Lower leg skin (tissue), 4 donors: ENCODE results near the gene PLA2G2A. TPM values are rescaled to one million over a fixed set of nuclear protein-coding genes. Genes with fewer than 3 reads are reported as not detected.
"Not testable (repeated sequence)": the region's sequence is repeated elsewhere in the genome, so short reads cannot be mapped to it uniquely, and the experiment has no call there.

ENCODE experiments used
- DNase-seq, 2 donors: peaks; one replicate each; pipeline ENCODE4 v3.0.0-alpha.2; 2019; ENCODE audit warnings: low spot score in 2 of 2
- H3K4me3 ChIP-seq: fragments of 200-600 bp; sonication (generic); 2 replicates; pipeline ENCODE4 v1.5.1; 2017; ENCODE audit warnings: mild to moderate bottlenecking, low read depth; ENCODE audit not compliant: poor library complexity, severe bottlenecking
- POLR2A ChIP-seq, 2 donors: fragments of 450-650 bp; IDR thresholded peaks; one replicate each; pipeline ENCODE4 v1.6.1; 2016 to 2017; ENCODE audit warnings: antibody characterized with exemption in 2 of 2, mild to moderate bottlenecking in 1 of 2, moderate library complexity in 1 of 2
- WGBS, 2 donors: methylation state at CpG; one replicate each; pipeline ENCODE4 v1.1.5; 2018; 5-methylcytosine and 5-hydroxymethylcytosine counted together
- intact Hi-C: fragments of 100-400 bp; cut with DNase I; formaldehyde crosslinking; loops from one replicate; pipeline ENCODE4 v1.15.0; 2023; ENCODE audit warnings: low total_unique reads
- total RNA-seq, 4 donors: library from RNA; depleted of rRNA; stranded (reverse); fragments of >200 nt; gene quantifications; one replicate each; pipeline ENCODE4 v1.1.0, GENCODE V29; 2016
- TF ChIP-seq, protein P1 (sequence below), 3 donors: fragments of 450-650 bp; IDR thresholded peaks; one replicate each; pipeline ENCODE4 v1.5.1; 2016; ENCODE audit warnings: antibody characterized with exemption in 3 of 3, mild to moderate bottlenecking in 3 of 3, moderate library complexity in 2 of 3

PLA2G2A gene
- total RNA-seq, 4 donors from 2014 or later: 6.0 to 14.0 (median 10.3) TPM

DNA sequence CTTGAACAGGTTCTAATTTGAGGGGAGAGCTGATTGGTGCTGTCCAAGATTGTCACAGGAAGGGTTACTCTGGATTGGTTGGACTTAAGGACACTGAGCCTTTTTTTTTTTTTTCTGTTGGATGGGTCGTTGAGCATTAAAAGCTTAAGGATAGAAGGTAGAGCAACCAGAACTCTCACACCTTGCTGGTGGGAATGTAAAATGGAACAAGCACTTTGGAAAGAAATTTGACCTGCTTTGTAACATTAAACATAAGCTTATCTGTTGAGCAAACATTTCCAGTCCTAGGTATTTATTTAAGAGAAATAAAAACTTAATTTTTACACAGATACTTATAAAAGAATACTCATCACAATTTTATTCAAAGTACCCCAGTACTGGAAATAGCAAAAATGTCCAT lies 29.8 kb upstream of the PLA2G2A start:
- intact Hi-C loops: no loop called here
- WGBS, 2 donors: 63 to 68% methylated on average over 1 of the region's 1 CpG
- no peak overlapping the region for H3K4me3 ChIP-seq
- TF ChIP-seq, protein P1, sequence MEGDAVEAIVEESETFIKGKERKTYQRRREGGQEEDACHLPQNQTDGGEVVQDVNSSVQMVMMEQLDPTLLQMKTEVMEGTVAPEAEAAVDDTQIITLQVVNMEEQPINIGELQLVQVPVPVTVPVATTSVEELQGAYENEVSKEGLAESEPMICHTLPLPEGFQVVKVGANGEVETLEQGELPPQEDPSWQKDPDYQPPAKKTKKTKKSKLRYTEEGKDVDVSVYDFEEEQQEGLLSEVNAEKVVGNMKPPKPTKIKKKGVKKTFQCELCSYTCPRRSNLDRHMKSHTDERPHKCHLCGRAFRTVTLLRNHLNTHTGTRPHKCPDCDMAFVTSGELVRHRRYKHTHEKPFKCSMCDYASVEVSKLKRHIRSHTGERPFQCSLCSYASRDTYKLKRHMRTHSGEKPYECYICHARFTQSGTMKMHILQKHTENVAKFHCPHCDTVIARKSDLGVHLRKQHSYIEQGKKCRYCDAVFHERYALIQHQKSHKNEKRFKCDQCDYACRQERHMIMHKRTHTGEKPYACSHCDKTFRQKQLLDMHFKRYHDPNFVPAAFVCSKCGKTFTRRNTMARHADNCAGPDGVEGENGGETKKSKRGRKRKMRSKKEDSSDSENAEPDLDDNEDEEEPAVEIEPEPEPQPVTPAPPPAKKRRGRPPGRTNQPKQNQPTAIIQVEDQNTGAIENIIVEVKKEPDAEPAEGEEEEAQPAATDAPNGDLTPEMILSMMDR (IDR thresholded peaks at IDR 0.05): no peak
- TF ChIP-seq POLR2A (IDR thresholded peaks at IDR 0.05): no peak
- no peak for DNase-seq

DNA sequence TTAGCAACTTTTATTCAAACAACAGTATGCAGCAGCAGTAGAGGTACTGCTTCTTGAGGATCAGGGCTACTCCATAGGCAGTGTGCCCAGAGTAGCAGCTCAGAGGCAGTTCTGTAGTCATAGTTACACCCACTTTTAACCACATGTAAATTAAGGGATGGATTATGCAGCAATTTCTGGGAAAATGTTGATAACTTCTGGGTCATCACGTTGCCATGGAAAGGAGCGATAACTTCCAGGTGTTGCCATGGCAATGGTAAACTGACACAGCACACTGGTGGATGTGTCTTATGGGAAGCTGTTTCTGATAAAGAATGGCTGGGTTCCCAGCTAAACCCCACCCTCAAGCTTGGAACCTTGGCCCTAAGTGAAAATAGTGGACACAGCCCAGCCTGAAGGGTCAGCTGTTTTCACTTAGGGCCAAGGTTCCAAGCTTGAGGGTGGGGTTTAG lies 29.0 kb upstream of the PLA2G2A start:
- peak in 1 of 2 donors; percentile 42 for DNase-seq
- intact Hi-C loops: no loop called here
- H3K4me3 ChIP-seq: no peak overlapping the region
- WGBS, 2 donors: 36 to 61% methylated on average over 2 of the region's 2 CpGs
- no peak for TF ChIP-seq POLR2A (IDR thresholded peaks at IDR 0.05)
- TF ChIP-seq, protein P1 (IDR thresholded peaks at IDR 0.05): no peak

DNA sequence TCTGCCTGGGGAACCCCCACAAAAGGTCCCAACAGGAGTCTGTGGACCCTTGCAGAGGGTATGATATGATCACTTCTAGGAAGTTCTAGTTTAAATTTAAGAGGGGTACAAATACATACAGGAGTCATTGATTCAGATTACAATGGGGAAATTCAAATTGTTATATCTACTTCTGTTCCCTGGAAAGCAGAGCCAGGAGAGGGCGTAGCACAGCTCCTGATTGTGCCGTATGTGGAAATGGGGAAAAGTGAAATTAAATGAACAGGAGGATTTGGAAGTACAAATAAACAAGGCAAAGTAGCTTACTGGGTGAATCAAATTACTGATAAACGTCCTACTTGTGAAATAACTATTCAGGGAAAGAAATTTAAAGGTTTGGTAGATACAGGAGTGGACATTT lies 19.4 kb upstream of the PLA2G2A start:
- H3K4me3 ChIP-seq, intact Hi-C loops, DNase-seq: not testable (repeated sequence)
- 53 to 64% methylated on average over 3 of the region's 3 CpGs for WGBS, 2 donors

DNA sequence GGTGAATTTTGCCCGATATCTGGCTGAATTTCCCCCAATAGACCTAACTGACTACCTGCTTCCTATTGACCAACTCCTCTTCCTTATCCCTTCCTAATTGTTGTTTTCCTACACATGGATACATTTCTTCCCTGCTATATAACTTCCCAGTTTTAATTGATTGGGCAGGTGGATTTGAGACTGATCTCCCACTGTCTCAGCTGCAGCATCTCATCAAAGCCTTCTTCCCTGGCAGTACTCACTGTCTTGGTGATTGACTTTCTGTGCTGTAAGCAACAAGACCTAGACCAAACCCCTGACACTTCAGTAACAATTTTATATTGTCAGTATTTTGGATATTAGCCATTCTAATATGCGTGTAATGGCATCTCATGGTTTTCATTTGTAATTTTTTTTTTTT lies 11.3 kb upstream of the PLA2G2A start:
- WGBS, 2 donors: 79 to 80% methylated on average over 2 of the region's 2 CpGs
- DNase-seq: no peak
- H3K4me3 ChIP-seq: no peak overlapping the region
- intact Hi-C loops: no loop called here
- no peak for TF ChIP-seq POLR2A (IDR thresholded peaks at IDR 0.05)
- TF ChIP-seq, protein P1 (IDR thresholded peaks at IDR 0.05): no peak

DNA sequence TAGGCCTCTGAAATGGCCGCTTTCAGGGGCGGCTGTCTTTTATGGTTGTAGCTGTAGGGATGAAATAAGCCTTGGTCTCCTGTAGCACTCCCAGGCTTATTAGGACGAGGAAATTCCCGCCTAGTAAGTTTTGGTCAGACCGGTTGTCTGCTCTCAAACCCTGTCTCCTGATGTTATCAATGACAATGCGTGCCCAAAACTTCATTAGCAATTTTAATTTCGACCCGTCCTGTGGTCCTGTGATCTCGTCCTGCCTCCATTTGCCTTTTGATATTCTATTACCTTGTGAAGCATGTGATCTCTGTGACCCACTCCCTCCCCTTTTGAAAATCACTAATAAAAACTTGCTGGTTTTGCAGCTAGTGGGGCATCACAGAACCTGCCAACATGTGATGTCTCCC lies 10.8 kb upstream of the PLA2G2A start:
- H3K4me3 ChIP-seq, intact Hi-C loops, DNase-seq: not testable (repeated sequence)
- WGBS, 2 donors: 39 to 43% methylated on average over 9 of the region's 9 CpGs

DNA sequence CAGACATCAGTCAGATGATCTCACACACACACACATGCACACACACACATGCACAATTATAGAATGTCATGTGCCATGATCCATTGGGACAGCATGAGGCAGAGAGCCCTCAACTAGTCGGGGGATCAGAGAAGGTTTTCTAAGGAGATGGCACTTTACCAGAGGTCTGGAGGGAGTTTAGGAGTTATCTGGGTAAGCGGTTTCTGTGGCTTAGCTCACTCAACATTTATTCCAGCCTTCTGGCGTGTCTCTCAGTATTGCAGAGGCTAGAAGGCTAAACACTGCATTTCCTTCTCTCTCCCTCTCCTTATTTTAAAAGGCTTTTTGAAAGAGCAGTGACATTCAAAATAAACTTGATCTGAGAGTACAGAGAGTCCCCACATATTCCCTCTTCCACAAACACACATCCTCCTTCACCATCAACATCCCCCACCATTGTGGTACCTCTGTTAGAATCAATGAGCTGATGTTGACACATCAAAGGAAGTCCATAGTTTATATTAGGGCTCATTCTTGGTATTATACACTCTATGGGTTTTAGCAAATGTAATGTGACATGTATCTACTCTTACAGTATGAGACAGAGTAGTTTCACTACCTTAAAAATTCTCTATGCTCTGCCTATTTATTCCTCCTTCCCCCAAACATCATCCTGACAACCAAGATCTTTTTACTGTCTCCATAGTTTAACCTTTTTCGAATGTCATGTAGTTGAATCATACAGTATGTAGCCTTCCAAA lies 9.0 kb upstream of the PLA2G2A start:
- no peak overlapping the region for H3K4me3 ChIP-seq
- no peak for TF ChIP-seq POLR2A (IDR thresholded peaks at IDR 0.05)
- TF ChIP-seq, protein P1 (IDR thresholded peaks at IDR 0.05): no peak
- no peak for DNase-seq
- WGBS, 2 donors: 69 to 77% methylated on average over 4 of the region's 4 CpGs
- intact Hi-C loops: no loop called here

DNA sequence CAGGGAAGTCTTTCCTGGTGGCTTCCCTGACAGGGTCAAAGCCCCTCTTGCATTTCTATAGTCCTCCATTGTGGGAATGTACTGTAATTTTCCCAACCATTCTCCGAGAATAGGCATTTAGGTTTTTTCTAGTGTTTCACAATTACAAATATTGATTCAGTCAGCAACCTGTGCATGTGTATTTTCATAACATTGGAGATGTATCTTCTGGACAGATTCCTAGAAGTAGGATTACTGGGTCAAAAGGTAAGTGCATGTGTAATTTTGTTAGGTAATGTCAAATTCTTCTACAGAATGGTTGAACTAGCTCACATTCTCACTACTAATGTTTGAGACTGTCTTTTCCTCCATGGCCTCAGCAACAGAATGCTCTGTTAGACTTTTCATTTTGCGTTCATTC lies 8.3 kb upstream of the PLA2G2A start:
- WGBS, 2 donors: 82 to 88% methylated on average over 2 of the region's 2 CpGs
- TF ChIP-seq, protein P1 (IDR thresholded peaks at IDR 0.05): peak in 1 of 3 donors; percentile 24
- no peak for TF ChIP-seq POLR2A (IDR thresholded peaks at IDR 0.05)

DNA sequence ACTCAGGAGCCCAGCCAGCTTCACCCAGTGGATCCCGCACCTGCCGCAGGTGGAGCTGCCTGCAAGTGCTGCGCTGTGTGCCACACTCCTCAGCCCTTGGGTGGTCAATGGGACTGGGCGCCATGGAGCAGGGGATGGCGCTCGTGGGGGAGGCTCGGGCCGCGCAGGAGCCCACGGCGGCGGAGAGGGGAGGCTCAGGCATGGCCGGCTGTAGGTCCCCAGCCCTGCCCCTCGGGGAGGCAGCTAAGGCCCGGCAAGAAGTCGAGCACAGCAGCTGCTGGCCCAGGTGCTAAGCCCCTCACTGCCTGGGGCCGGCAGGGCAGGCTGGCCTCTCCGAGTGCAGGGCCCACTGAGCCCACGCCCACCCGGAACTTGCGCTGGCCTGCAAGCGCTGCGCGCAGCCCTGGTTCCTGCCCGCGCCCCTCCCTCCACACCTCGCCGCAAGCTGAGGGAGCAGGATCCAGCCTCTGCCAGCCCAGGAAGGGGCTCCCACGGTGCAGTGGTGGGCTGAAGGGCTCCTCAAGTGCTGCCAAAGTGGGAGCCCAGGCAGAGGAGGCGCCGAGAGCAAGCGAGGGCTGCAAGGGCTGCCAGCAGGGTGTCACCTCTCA lies 5.1 kb upstream of the PLA2G2A start:
- DNase-seq, H3K4me3 ChIP-seq, intact Hi-C loops: not testable (repeated sequence)
- WGBS, 2 donors: 83 to 89% methylated on average over 21 to 25 of the region's 32 CpGs

More for the DNA sequence above, 8.3 kb upstream of the PLA2G2A start:
- no peak overlapping the region for H3K4me3 ChIP-seq
- intact Hi-C loops: no loop called here
- no peak for DNase-seq
